GM12801 (cell line): ENCODE measurements around the gene GCA.

Source experiments
- CTCF ChIP-seq: IDR thresholded peaks from one replicate; pipeline ENCODE4 v1.5.1; 2011; ENCODE audit warnings: control low read depth; ENCODE audit not compliant: insufficient read length; ENCODE audit errors: extremely low read depth

The GCA gene

DNA sequence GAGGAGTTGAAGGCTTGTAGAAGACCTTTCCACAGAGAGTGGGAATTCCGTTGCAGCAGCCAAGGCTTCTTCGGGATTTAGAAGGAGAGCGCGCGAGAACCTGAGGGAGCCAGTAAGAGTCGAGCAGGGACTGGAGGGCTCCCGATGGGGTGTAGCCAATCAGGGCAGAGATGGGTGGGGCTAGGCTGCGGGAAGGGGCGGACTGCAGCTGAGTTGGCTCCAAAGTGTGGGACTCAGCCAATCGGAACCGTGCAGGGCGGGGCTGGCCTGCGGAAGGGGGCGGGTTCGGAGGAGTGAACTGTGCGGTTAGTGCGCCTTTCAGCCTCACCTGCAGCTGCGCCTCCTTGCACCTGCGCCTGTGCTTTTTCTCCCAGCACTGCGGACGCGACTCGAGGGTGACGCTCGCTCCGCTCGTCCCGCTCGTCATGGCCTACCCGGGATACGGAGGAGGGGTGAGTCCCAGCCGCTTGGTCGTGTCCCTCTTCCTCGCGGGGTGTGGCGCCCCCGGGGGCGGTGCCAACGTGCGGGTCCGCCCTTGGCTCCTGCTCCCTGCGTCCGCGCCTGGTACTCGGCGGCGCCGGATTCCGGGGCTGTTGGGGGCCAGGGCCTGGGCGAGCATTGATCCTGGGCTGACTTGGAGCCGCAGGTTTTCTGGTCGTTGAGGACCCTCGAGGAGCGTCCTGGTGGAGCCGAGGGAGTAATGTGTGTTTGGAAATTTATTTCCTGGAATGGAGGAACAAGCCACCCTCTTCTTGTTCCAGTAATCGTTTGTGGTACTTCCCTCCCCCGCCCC, at the start of gene GCA:
TSS of gene GCA (plus strand) at position 309 of the 793 bp plus-strand sequence. CDS start at position 426, 117 bp downstream.
- no peak for TF ChIP-seq CTCF

- TF ChIP-seq CTCF = no peak
Observed at GRCh38 chr2:162295009-162295408, 48.9 kb upstream of the GCA start.

DNA sequence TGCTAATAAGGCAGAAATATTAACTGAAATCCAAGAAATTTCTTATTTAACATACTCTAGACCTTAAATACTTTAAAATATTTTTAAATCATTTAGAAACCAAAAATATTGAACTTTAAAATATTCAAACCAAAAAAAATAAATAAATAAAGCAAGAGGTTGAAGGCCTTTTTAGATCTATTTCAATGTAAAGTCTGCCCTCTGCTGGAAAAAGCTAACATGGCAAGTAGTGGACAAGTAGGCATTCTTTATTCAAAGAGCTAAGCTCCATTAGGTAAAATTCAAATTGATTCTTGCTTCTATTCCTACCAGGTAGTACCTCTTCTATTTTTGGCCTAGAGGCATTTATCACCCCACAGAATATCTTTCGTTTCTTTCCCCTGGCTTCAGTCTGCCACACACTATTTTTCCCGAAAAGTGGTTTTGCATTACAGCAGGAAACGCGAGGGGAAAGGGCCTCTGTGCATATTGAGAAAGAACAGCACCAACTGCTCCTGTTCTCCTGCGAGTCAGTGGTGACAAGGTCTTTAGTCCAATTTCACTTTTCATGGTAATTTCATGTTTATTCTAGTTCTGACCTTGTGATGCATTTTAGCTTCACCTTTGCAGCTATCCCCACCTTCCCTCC, 45.9 kb upstream of the GCA start:
- TF ChIP-seq CTCF = no peak

DNA sequence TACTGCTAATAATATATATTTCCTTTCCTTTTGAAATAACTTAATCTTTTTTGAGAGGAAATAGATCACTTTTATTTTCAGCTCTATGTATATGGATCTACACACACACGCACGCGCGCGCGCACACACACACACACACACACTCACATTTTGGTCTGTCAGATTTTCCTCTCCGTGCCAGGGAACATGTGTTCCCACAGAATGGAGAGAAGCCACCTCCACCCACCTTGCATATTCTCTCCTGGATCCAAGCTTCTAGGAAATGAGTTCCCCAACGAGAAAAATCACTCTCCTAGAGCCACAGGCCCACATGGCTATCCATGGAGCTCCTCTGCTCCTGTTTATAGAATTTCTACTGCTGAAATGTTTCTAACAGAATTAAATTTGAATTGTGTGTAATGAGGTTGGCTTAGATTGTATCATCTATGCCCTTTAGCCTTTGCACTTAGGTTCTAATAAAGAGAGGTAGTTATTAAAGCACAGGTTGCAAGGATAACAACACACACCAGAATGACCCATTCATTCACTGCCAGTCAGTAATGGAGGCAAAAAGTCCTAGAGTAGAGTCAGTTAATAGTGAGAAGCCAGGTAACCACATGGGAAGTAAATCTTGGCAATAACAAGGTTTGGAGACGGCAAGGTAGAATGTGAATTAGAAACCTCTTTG, 45.1 kb upstream of the GCA start:
- TF ChIP-seq CTCF = no peak

GRCh38 chr2:162300266-162300665, 43.7 kb upstream of the GCA start:
- TF ChIP-seq CTCF = no peak

DNA sequence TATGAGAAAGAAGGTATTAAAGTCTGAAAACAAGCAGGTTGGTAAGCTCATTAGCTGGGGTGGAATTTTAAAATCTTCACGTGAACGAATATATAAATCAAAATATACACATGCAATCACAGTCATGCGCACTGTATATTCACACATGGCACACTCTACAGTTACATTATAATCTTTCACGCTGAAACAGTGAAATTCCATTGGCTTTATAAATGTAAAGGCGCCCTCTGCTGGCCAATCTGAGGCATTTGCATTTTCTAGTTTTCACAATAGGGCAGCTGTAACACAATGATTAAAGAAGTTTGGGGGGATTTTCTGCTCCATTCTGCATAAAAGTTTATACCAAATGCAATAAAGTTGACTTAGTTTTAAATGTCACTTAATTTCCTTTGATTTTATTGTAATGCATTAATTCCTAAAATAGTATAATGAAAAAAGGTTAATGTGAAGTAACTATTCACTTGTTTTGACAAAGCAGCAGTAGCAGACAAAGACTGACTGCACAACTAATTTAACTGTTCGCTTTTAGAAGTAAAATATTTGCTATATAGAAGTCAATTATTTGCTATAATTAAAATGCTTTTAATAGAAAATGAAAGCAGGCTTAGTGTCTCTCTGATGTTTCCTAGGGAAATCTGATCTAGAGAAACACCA, 42.7 kb upstream of the GCA start:
- TF ChIP-seq CTCF = no peak

DNA sequence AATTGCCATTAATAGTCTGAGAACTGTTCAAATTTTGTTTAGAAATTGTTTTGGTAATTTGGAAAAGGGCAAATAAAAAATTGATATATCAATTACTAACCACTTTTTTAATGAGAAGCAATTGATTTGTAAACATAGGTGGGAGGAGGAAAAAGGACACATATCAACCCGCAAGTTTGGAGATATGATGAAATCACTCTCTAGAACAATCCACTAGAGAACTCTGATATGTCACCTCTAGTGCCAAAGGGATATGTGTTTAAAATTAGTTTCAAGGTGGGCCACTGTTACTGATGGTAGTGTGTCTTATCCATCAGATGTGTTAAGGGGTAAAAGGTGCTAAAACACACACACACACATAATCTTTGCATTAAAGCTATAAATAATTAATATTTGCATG, 42.1 kb upstream of the GCA start:
- no peak for TF ChIP-seq CTCF
